ENCODE measurements around the gene MARK4.

DNA sequence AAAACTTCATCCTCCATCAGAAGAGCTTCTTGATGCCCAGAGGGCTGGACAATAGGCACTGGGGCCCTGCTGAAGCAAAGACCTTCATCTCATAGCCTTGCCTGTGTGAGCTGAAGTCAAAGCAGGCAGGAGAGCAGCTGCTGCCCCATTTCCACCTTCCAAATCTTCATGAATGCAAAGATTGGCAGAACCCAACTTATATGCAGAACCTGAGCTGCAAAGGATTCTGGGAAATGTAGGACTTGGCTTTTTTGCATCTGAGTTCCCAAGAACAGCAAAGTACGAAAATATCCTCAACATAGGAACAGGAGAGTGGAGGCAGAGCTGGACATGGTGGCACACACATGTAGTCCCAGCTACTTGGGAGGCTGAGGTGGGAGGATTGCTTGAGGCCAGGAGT lies 40.8 kb downstream of the MARK4 start:
- no peak for TF ChIP-seq EZH2 (IDR thresholded peaks at IDR 0.05; ENCODE audit: borderline replicate concordance, low read length)
- TF ChIP-seq, protein P1, sequence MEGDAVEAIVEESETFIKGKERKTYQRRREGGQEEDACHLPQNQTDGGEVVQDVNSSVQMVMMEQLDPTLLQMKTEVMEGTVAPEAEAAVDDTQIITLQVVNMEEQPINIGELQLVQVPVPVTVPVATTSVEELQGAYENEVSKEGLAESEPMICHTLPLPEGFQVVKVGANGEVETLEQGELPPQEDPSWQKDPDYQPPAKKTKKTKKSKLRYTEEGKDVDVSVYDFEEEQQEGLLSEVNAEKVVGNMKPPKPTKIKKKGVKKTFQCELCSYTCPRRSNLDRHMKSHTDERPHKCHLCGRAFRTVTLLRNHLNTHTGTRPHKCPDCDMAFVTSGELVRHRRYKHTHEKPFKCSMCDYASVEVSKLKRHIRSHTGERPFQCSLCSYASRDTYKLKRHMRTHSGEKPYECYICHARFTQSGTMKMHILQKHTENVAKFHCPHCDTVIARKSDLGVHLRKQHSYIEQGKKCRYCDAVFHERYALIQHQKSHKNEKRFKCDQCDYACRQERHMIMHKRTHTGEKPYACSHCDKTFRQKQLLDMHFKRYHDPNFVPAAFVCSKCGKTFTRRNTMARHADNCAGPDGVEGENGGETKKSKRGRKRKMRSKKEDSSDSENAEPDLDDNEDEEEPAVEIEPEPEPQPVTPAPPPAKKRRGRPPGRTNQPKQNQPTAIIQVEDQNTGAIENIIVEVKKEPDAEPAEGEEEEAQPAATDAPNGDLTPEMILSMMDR (conservative IDR thresholded peaks at IDR 0.05 in 1 of 2, IDR thresholded peaks at IDR 0.05 in 1 of 2; ENCODE audit: extremely low read depth in 1 of 2, insufficient read depth in 1 of 2, low read depth in 1 of 2, low read length in 2 of 2): no peak
